Measurements from ENCODE around the gene C1QA. TPM values are rescaled to one million over a fixed set of nuclear protein-coding genes. Genes with fewer than 3 reads are reported as not detected.

Gene C1QA
- polyA plus RNA-seq, 1 donor (not counting 4 experiments of a cell fraction or from before 2014, with no cell fraction given): not detected

DNA sequence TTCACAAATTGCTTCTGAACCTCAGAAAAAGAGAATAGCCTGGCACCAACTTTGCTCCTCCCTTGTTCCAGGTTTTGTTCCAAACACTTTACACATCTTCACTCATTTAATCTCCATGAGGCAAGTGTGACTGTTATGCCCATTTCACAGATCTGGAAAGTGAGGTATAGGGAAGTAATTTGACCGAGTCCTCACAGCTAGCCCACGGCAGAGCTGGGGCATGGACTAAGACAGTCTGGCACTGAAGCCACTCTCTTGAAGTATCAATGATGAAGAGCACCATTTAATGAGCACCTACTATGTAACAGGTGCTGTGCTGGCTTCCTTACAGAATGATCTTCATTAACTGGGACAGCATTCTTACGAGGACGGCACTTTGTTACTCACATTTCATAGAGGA, 35.6 kb downstream of the C1QA start:
- Histone ChIP-seq H3K27ac (ENCODE audit: control insufficient read depth, insufficient read depth, low read length) (no peak overlapping the region), H3K27me3 (ENCODE audit: control insufficient read depth, extremely low read depth, insufficient read depth, low read length) (peaks cover 20% of the 10 kb centered on the region), H3K79me2 (ENCODE audit: control insufficient read depth, insufficient read depth, low read length) (no peaks in the 10 kb centered on the region), H3K36me3 (ENCODE audit: control insufficient read depth in 2 of 2, extremely low read depth in 1 of 2, insufficient read depth in 2 of 2, low read length in 2 of 2) (no peaks in the 10 kb centered on the region), H3K4me3 (ENCODE audit: control insufficient read depth in 2 of 3, extremely low read depth in 1 of 3, insufficient read depth in 2 of 3, low read depth in 1 of 3, low read length in 3 of 3) (no peak overlapping the region), H3K4me2 (ENCODE audit: control insufficient read depth, extremely low read depth, insufficient read depth, low read depth, low read length) (no peak overlapping the region), H3K4me1 (ENCODE audit: control insufficient read depth, extremely low read depth, insufficient read depth, low read length) (no peaks in the 10 kb centered on the region), H3K9ac (ENCODE audit: control insufficient read depth, extremely low read depth, insufficient read depth, low read length) (no peak overlapping the region), H4K20me1 (ENCODE audit: control insufficient read depth, extremely low read depth, insufficient read depth, low read length) (no peaks in the 10 kb centered on the region), H3K9me3 (ENCODE audit: control insufficient read depth, low read depth, low read length) (no peaks in the 10 kb centered on the region), H2AFZ (ENCODE audit: control insufficient read depth, low read length) (no peak overlapping the region), H3K9me1 (ENCODE audit: control insufficient read depth, extremely low read depth, insufficient read depth, low read length) (no peaks in the 10 kb centered on the region)
- DNase-seq (ENCODE audit: low read depth, low spot score) (no peak), FAIRE-seq (no peak)
- dilution Hi-C loops (cut with MboI; ENCODE audit: extremely low pct_ligation_motif_present, low sequenced_read_pairs): no loop called here
- no peak for TF ChIP-seq EZH2 (IDR thresholded peaks at IDR 0.05; ENCODE audit: low read length)
- TF ChIP-seq, protein P1, sequence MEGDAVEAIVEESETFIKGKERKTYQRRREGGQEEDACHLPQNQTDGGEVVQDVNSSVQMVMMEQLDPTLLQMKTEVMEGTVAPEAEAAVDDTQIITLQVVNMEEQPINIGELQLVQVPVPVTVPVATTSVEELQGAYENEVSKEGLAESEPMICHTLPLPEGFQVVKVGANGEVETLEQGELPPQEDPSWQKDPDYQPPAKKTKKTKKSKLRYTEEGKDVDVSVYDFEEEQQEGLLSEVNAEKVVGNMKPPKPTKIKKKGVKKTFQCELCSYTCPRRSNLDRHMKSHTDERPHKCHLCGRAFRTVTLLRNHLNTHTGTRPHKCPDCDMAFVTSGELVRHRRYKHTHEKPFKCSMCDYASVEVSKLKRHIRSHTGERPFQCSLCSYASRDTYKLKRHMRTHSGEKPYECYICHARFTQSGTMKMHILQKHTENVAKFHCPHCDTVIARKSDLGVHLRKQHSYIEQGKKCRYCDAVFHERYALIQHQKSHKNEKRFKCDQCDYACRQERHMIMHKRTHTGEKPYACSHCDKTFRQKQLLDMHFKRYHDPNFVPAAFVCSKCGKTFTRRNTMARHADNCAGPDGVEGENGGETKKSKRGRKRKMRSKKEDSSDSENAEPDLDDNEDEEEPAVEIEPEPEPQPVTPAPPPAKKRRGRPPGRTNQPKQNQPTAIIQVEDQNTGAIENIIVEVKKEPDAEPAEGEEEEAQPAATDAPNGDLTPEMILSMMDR (optimal IDR thresholded peaks at IDR 0.05 in 1 of 3, IDR thresholded peaks at IDR 0.05 in 1 of 3, conservative IDR thresholded peaks at IDR 0.05 in 1 of 3; ENCODE audit: extremely low read depth in 1 of 3, insufficient read depth in 2 of 3, low read length in 3 of 3): no peak

DNA sequence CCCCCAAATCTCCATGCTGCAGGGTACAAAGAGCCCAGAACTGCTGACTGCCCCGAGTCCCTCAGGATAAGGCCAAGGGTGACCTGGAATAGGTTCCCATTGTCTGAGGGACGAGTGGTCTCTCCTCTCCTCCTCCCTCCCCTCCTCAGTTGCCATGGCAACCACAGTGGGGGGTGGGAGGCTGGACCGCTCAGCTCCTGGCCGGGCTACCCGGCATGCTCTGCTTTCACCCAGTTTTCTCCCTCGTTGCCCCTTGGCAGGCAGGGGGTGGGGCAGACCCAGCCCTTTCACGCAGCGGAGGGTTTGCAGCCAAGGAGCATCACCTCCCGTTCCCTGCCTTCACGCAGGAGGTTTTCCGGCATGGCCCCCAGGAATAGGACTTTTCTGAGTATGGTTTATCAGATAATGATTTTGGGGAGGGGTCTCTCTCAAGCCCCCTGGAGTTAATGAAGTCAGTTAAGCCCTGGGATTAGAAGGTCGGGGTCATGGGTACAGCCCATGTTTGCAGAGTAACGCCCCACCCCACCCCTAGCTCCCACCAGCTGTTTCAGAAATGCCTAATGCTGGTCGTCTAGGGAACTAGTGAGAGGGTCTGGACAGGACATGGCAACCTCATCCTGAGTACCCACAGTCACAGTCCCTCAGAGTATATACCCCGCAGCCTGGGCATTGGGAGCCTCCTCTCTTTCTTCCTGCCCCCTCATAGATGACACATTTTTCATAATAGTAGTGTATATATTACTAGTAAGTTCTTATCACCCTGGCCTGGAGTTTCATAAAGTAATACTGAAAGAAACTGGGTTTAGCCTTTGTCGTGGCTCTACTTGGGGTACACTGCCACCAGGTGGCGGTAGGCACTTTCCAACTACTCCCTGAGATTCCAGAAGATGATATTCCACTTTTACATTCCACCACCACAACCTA, 37.3 kb downstream of the C1QA start:
- Histone ChIP-seq H3K9me1 (ENCODE audit: control insufficient read depth, extremely low read depth, insufficient read depth, low read length) (no peaks in the 10 kb centered on the region), H4K20me1 (ENCODE audit: control insufficient read depth, extremely low read depth, insufficient read depth, low read length) (no peaks in the 10 kb centered on the region), H3K9me3 (ENCODE audit: control insufficient read depth, low read depth, low read length) (no peaks in the 10 kb centered on the region), H3K4me2 (ENCODE audit: control insufficient read depth, extremely low read depth, insufficient read depth, low read depth, low read length) (no peak overlapping the region), H3K4me3 (ENCODE audit: control insufficient read depth in 2 of 3, extremely low read depth in 1 of 3, insufficient read depth in 2 of 3, low read depth in 1 of 3, low read length in 3 of 3) (no peak overlapping the region), H3K36me3 (ENCODE audit: control insufficient read depth in 2 of 2, extremely low read depth in 1 of 2, insufficient read depth in 2 of 2, low read length in 2 of 2) (no peaks in the 10 kb centered on the region), H3K9ac (ENCODE audit: control insufficient read depth, extremely low read depth, insufficient read depth, low read length) (no peak overlapping the region), H3K27me3 (ENCODE audit: control insufficient read depth, extremely low read depth, insufficient read depth, low read length) (peaks cover 20% of the 10 kb centered on the region), H3K27ac (ENCODE audit: control insufficient read depth, insufficient read depth, low read length) (no peak overlapping the region), H2AFZ (ENCODE audit: control insufficient read depth, low read length) (no peak overlapping the region), H3K4me1 (ENCODE audit: control insufficient read depth, extremely low read depth, insufficient read depth, low read length) (no peaks in the 10 kb centered on the region), H3K79me2 (ENCODE audit: control insufficient read depth, insufficient read depth, low read length) (no peaks in the 10 kb centered on the region)
- FAIRE-seq: no peak
- dilution Hi-C loops (cut with MboI; ENCODE audit: extremely low pct_ligation_motif_present, low sequenced_read_pairs): no loop called here
- no peak for TF ChIP-seq EZH2 (IDR thresholded peaks at IDR 0.05; ENCODE audit: low read length)
- TF ChIP-seq, protein P1 (optimal IDR thresholded peaks at IDR 0.05 in 1 of 3, IDR thresholded peaks at IDR 0.05 in 1 of 3, conservative IDR thresholded peaks at IDR 0.05 in 1 of 3; ENCODE audit: extremely low read depth in 1 of 3, insufficient read depth in 2 of 3, low read length in 3 of 3): peak; percentile 66 to 72 (median 69)
- no peak for DNase-seq (ENCODE audit: low read depth, low spot score)

Data from keratinocyte (primary cell).